Activated naive CD8-positive, alpha-beta T cell treated with anti-CD3 and anti-CD28 coated beads for 36 hours (primary cell): ENCODE measurements around the gene FCHSD2. TPM values are rescaled to one million over a fixed set of nuclear protein-coding genes. Genes with fewer than 3 reads are reported as not detected.
"Not testable (repeated sequence)": the region's sequence is repeated elsewhere in the genome, so short reads cannot be mapped to it uniquely, and the experiment has no call there.

Source experiments
- DNase-seq: peaks from one replicate; pipeline ENCODE4 v3.0.0; 2021
- H3K27ac Mint-ChIP-seq: one replicate; pipeline ENCODE4 v1.8.0; 2022; ENCODE audit warnings: mild to moderate bottlenecking, moderate library complexity, mixed read lengths
- H3K27me3 Mint-ChIP-seq: one replicate; pipeline ENCODE4 v1.8.0; 2022; ENCODE audit warnings: mild to moderate bottlenecking, mixed read lengths
- H3K36me3 Mint-ChIP-seq: one replicate; pipeline ENCODE4 v1.8.0; 2021; ENCODE audit warnings: mild to moderate bottlenecking, mixed read lengths
- H3K4me1 Mint-ChIP-seq: one replicate; pipeline ENCODE4 v1.8.0; 2021; ENCODE audit warnings: mixed read lengths
- H3K4me3 Mint-ChIP-seq: one replicate; pipeline ENCODE4 v1.8.0; 2022; ENCODE audit warnings: mild to moderate bottlenecking, moderate library complexity, mixed read lengths
- H3K9me3 Mint-ChIP-seq: one replicate; pipeline ENCODE4 v1.8.0; 2022; ENCODE audit warnings: mixed read lengths
- total RNA-seq, 2 experiments: library from RNA; stranded (reverse); gene quantifications; one replicate each; pipeline ENCODE4 v1.2.3, GENCODE V29; 2021

The FCHSD2 gene
- total RNA-seq, 2 experiments from 2014 or later, result 19.9 to 22.6 TPM

DNA sequence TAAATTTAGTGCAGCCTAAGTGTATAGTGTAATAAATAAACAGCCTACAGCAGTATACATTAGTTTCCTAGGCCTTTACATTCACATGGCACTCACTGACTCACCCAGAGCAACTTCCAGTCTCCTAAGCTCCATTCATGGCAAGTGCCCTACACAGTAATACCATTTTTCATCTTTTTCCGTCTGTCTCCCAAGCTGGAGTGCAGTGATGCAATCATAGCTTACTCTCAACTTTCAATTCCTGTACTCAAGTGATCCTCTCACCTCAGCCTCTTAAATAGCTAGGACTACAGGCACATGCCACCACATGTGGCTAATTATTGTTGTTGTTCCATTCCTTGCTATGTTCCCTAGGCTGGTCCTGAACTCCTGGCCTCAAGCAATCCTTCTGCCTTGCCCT, 54.4 kb downstream of the FCHSD2 start:
- DNase-seq, result no peak
- peaks cover 9% of the 10 kb centered on the region for H3K36me3 Mint-ChIP-seq
- H3K4me1 Mint-ChIP-seq, result peaks cover 21% of the 10 kb centered on the region
- peak overlapping the region; percentile 56 for H3K27ac Mint-ChIP-seq
- H3K9me3 Mint-ChIP-seq, result no peaks in the 10 kb centered on the region
- no peak overlapping the region for H3K4me3 Mint-ChIP-seq
- H3K27me3 Mint-ChIP-seq, result no peaks in the 10 kb centered on the region

- H3K4me1 Mint-ChIP-seq, result peaks cover 19% of the 10 kb centered on the region
- no peak for DNase-seq
- no peaks in the 10 kb centered on the region for H3K27me3 Mint-ChIP-seq
- no peak overlapping the region for H3K4me3 Mint-ChIP-seq
- peaks cover 9% of the 10 kb centered on the region for H3K36me3 Mint-ChIP-seq
- no peak overlapping the region for H3K27ac Mint-ChIP-seq
- no peaks in the 10 kb centered on the region for H3K9me3 Mint-ChIP-seq
Measured at GRCh38 chr11:73085189-73085875, 56.8 kb downstream of the FCHSD2 start.

DNA sequence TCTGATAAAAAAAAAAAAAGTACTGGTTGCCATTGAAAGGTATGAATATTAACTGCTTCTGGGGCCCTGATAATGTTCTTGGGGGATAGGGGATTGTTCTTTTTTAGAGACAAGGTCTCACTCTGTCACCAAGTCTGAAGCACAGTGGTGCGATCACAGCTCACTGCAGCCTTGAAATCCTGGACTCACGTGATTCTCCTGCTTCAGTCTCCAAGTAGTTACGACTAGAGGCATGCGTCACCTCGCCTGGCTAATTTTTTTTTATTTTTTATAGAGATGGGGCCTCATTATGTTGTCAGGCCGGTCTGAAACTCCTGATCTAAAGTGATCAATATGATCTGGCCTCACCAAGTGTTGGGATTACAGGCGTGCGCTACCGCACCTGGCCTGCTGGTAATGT, 63.5 kb downstream of the FCHSD2 start:
- Mint-ChIP-seq H3K27me3 (no peaks in the 10 kb centered on the region), H3K36me3 (peaks cover 35% of the 10 kb centered on the region), H3K4me3 (no peak overlapping the region), H3K4me1 (peaks cover 15% of the 10 kb centered on the region), H3K27ac (no peak overlapping the region), H3K9me3 (peaks cover 3% of the 10 kb centered on the region)
- no peak for DNase-seq

- H3K27me3 Mint-ChIP-seq, result no peaks in the 10 kb centered on the region
- DNase-seq, result no peak
- no peak overlapping the region for H3K27ac Mint-ChIP-seq
- peaks cover 25% of the 10 kb centered on the region for H3K4me1 Mint-ChIP-seq
- H3K36me3 Mint-ChIP-seq, result peaks cover 30% of the 10 kb centered on the region
- peaks cover 3% of the 10 kb centered on the region for H3K9me3 Mint-ChIP-seq
- H3K4me3 Mint-ChIP-seq, result no peak overlapping the region
Measured at GRCh38 chr11:73077454-73077853, 64.7 kb downstream of the FCHSD2 start.

GRCh38 chr11:73074319-73074718, 67.8 kb downstream of the FCHSD2 start:
- peaks cover 28% of the 10 kb centered on the region for H3K4me1 Mint-ChIP-seq
- no peaks in the 10 kb centered on the region for H3K27me3 Mint-ChIP-seq
- no peak overlapping the region for H3K27ac Mint-ChIP-seq
- peaks cover 29% of the 10 kb centered on the region for H3K36me3 Mint-ChIP-seq
- peaks cover 3% of the 10 kb centered on the region for H3K9me3 Mint-ChIP-seq
- DNase-seq, result no peak
- H3K4me3 Mint-ChIP-seq, result no peak overlapping the region

GRCh38 chr11:73072935-73073481, 69.1 kb downstream of the FCHSD2 start:
- no peaks in the 10 kb centered on the region for H3K27me3 Mint-ChIP-seq
- peaks cover 28% of the 10 kb centered on the region for H3K4me1 Mint-ChIP-seq
- peaks cover 3% of the 10 kb centered on the region for H3K9me3 Mint-ChIP-seq
- H3K27ac Mint-ChIP-seq, result no peak overlapping the region
- H3K36me3 Mint-ChIP-seq, result peaks cover 18% of the 10 kb centered on the region
- no peak for DNase-seq
- H3K4me3 Mint-ChIP-seq, result peak overlapping the region; percentile 18

DNA sequence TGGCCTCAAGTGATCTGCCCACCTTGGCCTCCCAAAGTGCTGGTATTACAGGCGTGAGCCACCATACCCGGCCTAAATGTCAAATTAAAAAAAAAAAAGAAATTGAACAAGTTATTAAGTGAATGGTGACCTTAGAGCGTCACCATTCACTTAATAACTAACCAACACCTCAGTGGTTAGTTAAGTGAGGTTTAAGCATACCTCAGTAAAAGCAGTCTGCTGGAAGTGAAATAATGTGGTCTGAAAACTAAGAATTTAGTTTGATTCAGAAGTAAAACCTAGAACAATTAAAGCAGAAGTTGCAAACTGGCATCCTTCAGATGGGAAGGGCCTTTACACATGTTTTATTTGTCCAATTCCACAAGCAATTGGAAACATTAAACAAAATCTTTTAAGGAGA, 71.5 kb downstream of the FCHSD2 start:
- no peak for DNase-seq
- Mint-ChIP-seq H3K4me1 (peaks cover 26% of the 10 kb centered on the region), H3K27ac (no peak overlapping the region), H3K36me3 (peaks cover 20% of the 10 kb centered on the region), H3K27me3 (no peaks in the 10 kb centered on the region), H3K9me3 (no peaks in the 10 kb centered on the region), H3K4me3 (no peak overlapping the region)

GRCh38 chr11:73061857-73062424, 80.2 kb downstream of the FCHSD2 start:
- not testable (repeated sequence) for H3K9me3 Mint-ChIP-seq, H3K27ac Mint-ChIP-seq, H3K4me3 Mint-ChIP-seq, H3K27me3 Mint-ChIP-seq, DNase-seq
- Mint-ChIP-seq H3K4me1 (peaks cover 12% of the 10 kb centered on the region), H3K36me3 (peaks cover 36% of the 10 kb centered on the region)

DNA sequence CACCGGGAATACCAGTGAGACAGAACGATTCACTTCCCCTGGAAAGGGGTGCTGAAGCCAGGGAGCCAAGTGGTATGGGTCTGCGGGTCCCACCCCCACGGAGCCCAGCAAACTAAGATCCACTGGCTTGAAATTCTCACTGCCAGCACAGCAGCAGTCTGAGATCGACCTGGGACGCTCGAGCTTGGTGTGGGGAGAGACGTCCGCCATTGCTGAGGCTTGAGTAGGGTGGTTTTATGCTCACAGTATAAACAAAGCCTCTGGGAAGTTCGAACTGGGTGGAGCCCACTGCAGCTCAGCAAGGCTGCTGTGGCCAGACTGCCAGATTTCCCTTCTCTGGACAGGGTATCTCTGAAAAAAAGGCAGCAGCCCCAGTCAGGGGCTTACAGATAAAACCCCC, 80.7 kb downstream of the FCHSD2 start:
- H3K36me3 Mint-ChIP-seq, result peaks cover 33% of the 10 kb centered on the region
- not testable (repeated sequence) for H3K4me3 Mint-ChIP-seq, H3K27ac Mint-ChIP-seq, H3K9me3 Mint-ChIP-seq, DNase-seq, H3K27me3 Mint-ChIP-seq
- H3K4me1 Mint-ChIP-seq, result peaks cover 13% of the 10 kb centered on the region

- Mint-ChIP-seq H3K27ac (no peak overlapping the region), H3K36me3 (peaks cover 24% of the 10 kb centered on the region), H3K27me3 (no peaks in the 10 kb centered on the region), H3K9me3 (peaks cover 3% of the 10 kb centered on the region), H3K4me3 (no peak overlapping the region), H3K4me1 (peaks cover 16% of the 10 kb centered on the region)
- DNase-seq, result no peak
Measured at GRCh38 chr11:73059915-73060314, 82.2 kb downstream of the FCHSD2 start.

GRCh38 chr11:73058989-73059674, 83.0 kb downstream of the FCHSD2 start:
- Mint-ChIP-seq H3K27me3 (no peaks in the 10 kb centered on the region), H3K27ac (no peak overlapping the region), H3K9me3 (peaks cover 3% of the 10 kb centered on the region)

DNA sequence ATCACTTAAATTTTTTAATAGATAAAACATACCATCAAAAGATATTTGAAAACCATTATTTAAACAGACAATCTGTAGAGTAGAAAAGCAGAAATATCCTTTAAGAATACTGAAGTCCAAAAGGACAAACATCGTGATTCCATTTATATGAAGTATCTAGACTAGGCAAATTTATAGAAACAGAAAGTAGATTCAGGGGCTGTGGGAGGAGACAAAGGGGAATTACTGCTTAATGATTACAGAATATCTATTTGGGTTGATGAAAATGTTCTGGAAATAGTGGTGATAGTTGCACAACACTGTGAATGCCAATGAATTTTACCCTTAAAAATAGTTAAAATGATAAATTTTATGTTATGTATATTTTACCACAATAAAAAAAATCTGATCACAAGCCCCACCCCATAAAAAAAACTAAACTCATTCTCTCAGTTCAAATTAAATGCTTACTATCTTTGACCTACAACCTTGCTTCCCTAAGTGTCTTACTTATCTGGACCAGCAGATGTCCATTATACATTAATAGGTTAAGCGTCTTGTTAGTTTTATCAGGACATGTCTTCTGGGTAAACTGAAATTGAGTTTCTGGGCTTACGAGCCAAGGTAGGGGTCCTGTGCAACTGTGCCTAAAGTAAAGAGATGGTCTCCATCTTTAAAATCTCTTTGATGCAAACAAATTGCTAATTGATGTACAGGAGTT, 86.3 kb downstream of the FCHSD2 start:
- Mint-ChIP-seq H3K27ac (no peak overlapping the region), H3K9me3 (no peaks in the 10 kb centered on the region), H3K27me3 (no peaks in the 10 kb centered on the region), H3K4me3 (no peak overlapping the region), H3K36me3 (peaks cover 9% of the 10 kb centered on the region), H3K4me1 (peaks cover 12% of the 10 kb centered on the region)
- DNase-seq, result no peak

More at GRCh38 chr11:73058989-73059674, 83.0 kb downstream of the FCHSD2 start:
- peaks cover 19% of the 10 kb centered on the region for H3K4me1 Mint-ChIP-seq
- H3K4me3 Mint-ChIP-seq, result no peak overlapping the region
- peaks cover 23% of the 10 kb centered on the region for H3K36me3 Mint-ChIP-seq
- DNase-seq, result no peak

- Mint-ChIP-seq H3K27me3 (no peaks in the 10 kb centered on the region), H3K4me1 (peaks cover 12% of the 10 kb centered on the region), H3K4me3 (no peak overlapping the region), H3K9me3 (no peaks in the 10 kb centered on the region), H3K36me3 (peaks cover 5% of the 10 kb centered on the region), H3K27ac (no peak overlapping the region)
- DNase-seq, result no peak
Measured at GRCh38 chr11:73055002-73055401, 87.1 kb downstream of the FCHSD2 start.

DNA sequence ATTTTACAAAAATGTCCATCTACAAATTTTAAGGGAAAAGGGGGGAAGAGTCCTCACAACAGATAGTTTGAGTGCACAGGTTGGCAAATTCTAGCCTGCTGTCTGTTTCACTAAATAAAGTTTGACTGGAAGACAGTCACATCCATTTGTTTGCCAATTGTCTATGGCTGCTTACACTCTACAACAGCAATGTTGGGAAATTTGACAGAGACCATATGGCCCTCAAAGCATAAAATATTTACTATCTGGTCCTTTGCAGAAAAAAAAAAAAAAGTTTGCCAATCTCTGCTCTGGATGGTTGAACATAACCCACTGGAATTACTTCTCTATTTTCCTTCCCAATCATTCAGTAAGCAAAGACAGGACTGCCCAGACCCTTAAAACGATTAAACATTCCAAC, 88.2 kb downstream of the FCHSD2 start:
- Mint-ChIP-seq H3K4me3 (no peak overlapping the region), H3K27ac (no peak overlapping the region), H3K4me1 (peaks cover 12% of the 10 kb centered on the region), H3K9me3 (no peaks in the 10 kb centered on the region), H3K36me3 (peaks cover 5% of the 10 kb centered on the region), H3K27me3 (no peaks in the 10 kb centered on the region)
- DNase-seq, result no peak

- no peak for DNase-seq
- Mint-ChIP-seq H3K27ac (peak overlapping the region; percentile 71), H3K9me3 (no peaks in the 10 kb centered on the region)
Measured at GRCh38 chr11:73048446-73048845, 93.7 kb downstream of the FCHSD2 start.

More at GRCh38 chr11:73048446-73048845, 93.7 kb downstream of the FCHSD2 start:
- Mint-ChIP-seq H3K4me1 (peaks cover 15% of the 10 kb centered on the region), H3K27me3 (no peaks in the 10 kb centered on the region), H3K4me3 (peak overlapping the region; percentile 40), H3K36me3 (no peaks in the 10 kb centered on the region)
